Stomach (tissue), 4 donors: ENCODE measurements around the gene PTPN7.

Experiments used
- POLR2AphosphoS5 ChIP-seq, 3 donors: sonication (generic); formaldehyde crosslinking; IDR thresholded peaks; one replicate each; pipeline ENCODE4 v1.6.1; 2016; ENCODE audit warnings: antibody characterized with exemption in 3 of 3
- TF ChIP-seq, protein P1 (sequence below), 7 experiments: fragments of 450-650 bp in 4 of 7; fragments of 200-600 bp in 3 of 7; sonication (generic) in 3 of 7; IDR thresholded peaks; one replicate each; pipeline ENCODE4 v1.5.1; 2016 to 2019; ENCODE audit warnings: antibody characterized with exemption in 7 of 7, control low read depth in 2 of 7, mild to moderate bottlenecking in 1 of 7

DNA sequence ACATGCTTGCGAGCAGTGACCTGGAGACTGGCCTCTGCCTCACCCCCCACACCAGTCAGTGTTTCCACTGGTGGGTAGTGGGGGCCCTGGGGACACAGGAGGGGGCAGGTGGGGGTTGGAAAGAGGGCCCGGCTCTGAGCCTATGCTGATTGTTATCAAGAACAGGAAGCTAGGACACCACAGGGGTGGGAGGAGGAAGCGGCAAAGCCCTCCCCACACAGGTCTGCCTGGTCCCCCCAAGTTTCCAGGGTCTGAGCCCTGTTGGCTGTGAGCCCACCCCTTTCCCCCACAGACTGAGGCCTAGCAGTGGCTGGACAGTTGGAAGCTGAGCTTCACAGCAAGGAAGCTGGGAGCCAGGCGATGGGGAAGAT lies 1.6 kb upstream of the PTPN7 start:
- no peak for TF ChIP-seq POLR2AphosphoS5 (IDR thresholded peaks at IDR 0.05)
- TF ChIP-seq, protein P1, sequence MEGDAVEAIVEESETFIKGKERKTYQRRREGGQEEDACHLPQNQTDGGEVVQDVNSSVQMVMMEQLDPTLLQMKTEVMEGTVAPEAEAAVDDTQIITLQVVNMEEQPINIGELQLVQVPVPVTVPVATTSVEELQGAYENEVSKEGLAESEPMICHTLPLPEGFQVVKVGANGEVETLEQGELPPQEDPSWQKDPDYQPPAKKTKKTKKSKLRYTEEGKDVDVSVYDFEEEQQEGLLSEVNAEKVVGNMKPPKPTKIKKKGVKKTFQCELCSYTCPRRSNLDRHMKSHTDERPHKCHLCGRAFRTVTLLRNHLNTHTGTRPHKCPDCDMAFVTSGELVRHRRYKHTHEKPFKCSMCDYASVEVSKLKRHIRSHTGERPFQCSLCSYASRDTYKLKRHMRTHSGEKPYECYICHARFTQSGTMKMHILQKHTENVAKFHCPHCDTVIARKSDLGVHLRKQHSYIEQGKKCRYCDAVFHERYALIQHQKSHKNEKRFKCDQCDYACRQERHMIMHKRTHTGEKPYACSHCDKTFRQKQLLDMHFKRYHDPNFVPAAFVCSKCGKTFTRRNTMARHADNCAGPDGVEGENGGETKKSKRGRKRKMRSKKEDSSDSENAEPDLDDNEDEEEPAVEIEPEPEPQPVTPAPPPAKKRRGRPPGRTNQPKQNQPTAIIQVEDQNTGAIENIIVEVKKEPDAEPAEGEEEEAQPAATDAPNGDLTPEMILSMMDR (IDR thresholded peaks at IDR 0.05): no peak
